Osteoblast (primary cell): ENCODE results near the gene PCSK9. TPM values are rescaled to one million over a fixed set of nuclear protein-coding genes. Genes with fewer than 3 reads are reported as not detected.

Experiments
- DNase-seq: peaks from one replicate; pipeline ENCODE4 v3.0.0; 2011; ENCODE audit warnings: low spot score, mixed read lengths; ENCODE audit not compliant: insufficient read length; ENCODE audit errors: missing footprints
- H2AFZ ChIP-seq: 2 replicates; pipeline ENCODE4 v1.6.0; 2011; ENCODE audit warnings: mild to moderate bottlenecking, low read length
- H3K27ac ChIP-seq: 2 replicates; pipeline ENCODE4 v1.5.1; 2011; ENCODE audit warnings: mild to moderate bottlenecking, low read depth, low read length, moderate library complexity
- H3K27me3 ChIP-seq: 2 replicates; pipeline ENCODE4 v1.6.0; 2012; ENCODE audit warnings: mild to moderate bottlenecking, control low read depth, inconsistent platforms, low read length, moderate library complexity; ENCODE audit not compliant: insufficient read depth
- H3K36me3 ChIP-seq: 2 replicates; pipeline ENCODE4 v1.5.1; 2011; ENCODE audit warnings: mild to moderate bottlenecking, low read length, control low read depth, moderate library complexity; ENCODE audit not compliant: insufficient read depth
- H3K4me1 ChIP-seq: 2 replicates; pipeline ENCODE4 v1.5.1; 2011; ENCODE audit warnings: mild to moderate bottlenecking, low read length, control low read depth, moderate library complexity; ENCODE audit not compliant: insufficient read depth
- H3K4me2 ChIP-seq: 2 replicates; pipeline ENCODE4 v1.6.0; 2011; ENCODE audit warnings: mild to moderate bottlenecking, low read length; ENCODE audit not compliant: insufficient read depth
- H3K4me3 ChIP-seq: fragments of 200-600 bp; sonication (generic); 3 replicates; pipeline ENCODE4 v1.5.1; 2012; ENCODE audit warnings: mild to moderate bottlenecking, low read length, inconsistent platforms; ENCODE audit not compliant: insufficient read depth
- H3K79me2 ChIP-seq: 2 replicates; pipeline ENCODE4 v1.6.0; 2012; ENCODE audit warnings: mild to moderate bottlenecking, low read length, control low read depth, inconsistent platforms; ENCODE audit not compliant: insufficient read depth
- H3K9me3 ChIP-seq: 2 replicates; pipeline ENCODE4 v1.5.1; 2011; ENCODE audit warnings: low read depth, low read length, control low read depth
- H4K20me1 ChIP-seq: 2 replicates; pipeline ENCODE4 v1.6.0; 2012; ENCODE audit warnings: mild to moderate bottlenecking, low read length, control low read depth; ENCODE audit not compliant: insufficient read depth
- CTCF ChIP-seq: IDR thresholded peaks from 2 replicates; pipeline ENCODE4 v1.5.1; 2011; ENCODE audit warnings: mild to moderate bottlenecking, low read depth, low read length, moderate library complexity; ENCODE audit errors: extremely low read depth
- total RNA-seq: library from RNA; depleted of rRNA; stranded (reverse); fragments of >200 nt; gene quantifications from 2 replicates; pipeline ENCODE4 v1.2.3, GENCODE V29; 2012

PCSK9 gene
- total RNA-seq: 3.5 and 6.5 TPM in 2 replicates

GRCh38 chr1:55039342-55040082 is at the start of gene PCSK9:
Gene PCSK9, plus strand, starts transcription at chr1:55039548. Its CDS starts 290 bp downstream, at chr1:55039838.
- H3K27me3 ChIP-seq: peaks cover 77% of the 10 kb centered on the region
- H3K4me3 ChIP-seq: peak within 1 kb of the TSS; percentile 3
- no peaks in the 10 kb centered on the region for H3K36me3 ChIP-seq
- H3K9me3 ChIP-seq: no peaks in the 10 kb centered on the region
- no peaks in the 10 kb centered on the region for H3K79me2 ChIP-seq
- no peaks in the 10 kb centered on the region for H4K20me1 ChIP-seq
- H2AFZ ChIP-seq: peak within 1 kb of the TSS; percentile 2
- no peak for TF ChIP-seq CTCF
- H3K27ac ChIP-seq: no peak within 1 kb of the TSS
- DNase-seq: peak; percentile 93
- H3K4me2 ChIP-seq: no peak within 1 kb of the TSS
- no peaks in the 10 kb centered on the region for H3K4me1 ChIP-seq

- H2AFZ ChIP-seq: no peak overlapping the region
- H3K27ac ChIP-seq: no peak overlapping the region
- no peaks in the 10 kb centered on the region for H3K9me3 ChIP-seq
- H3K79me2 ChIP-seq: no peaks in the 10 kb centered on the region
- H3K4me2 ChIP-seq: no peak overlapping the region
- H4K20me1 ChIP-seq: no peaks in the 10 kb centered on the region
- peaks cover 6% of the 10 kb centered on the region for H3K27me3 ChIP-seq
- no peaks in the 10 kb centered on the region for H3K4me1 ChIP-seq
- no peak for TF ChIP-seq CTCF
- no peaks in the 10 kb centered on the region for H3K36me3 ChIP-seq
- peak; percentile 86 for DNase-seq
- H3K4me3 ChIP-seq: no peak overlapping the region
These were observed 49.2 kb upstream of the PCSK9 start for GRCh38 chr1:54989968-54990810.

GRCh38 chr1:54990916-54991315 is 48.4 kb upstream of the PCSK9 start:
- no peak overlapping the region for H2AFZ ChIP-seq
- H3K9me3 ChIP-seq: no peaks in the 10 kb centered on the region

More at GRCh38 chr1:54990916-54991315, 48.4 kb upstream of the PCSK9 start:
- Histone ChIP-seq H3K36me3 (no peaks in the 10 kb centered on the region), H3K27ac (no peak overlapping the region), H4K20me1 (no peaks in the 10 kb centered on the region), H3K4me3 (no peak overlapping the region), H3K4me1 (no peaks in the 10 kb centered on the region), H3K79me2 (no peaks in the 10 kb centered on the region), H3K27me3 (peaks cover 12% of the 10 kb centered on the region), H3K4me2 (no peak overlapping the region)
- no peak for DNase-seq
- TF ChIP-seq CTCF: no peak
